ENCODE data around the gene PTGES.
"Not testable (repeated sequence)": the region's sequence is repeated elsewhere in the genome, so short reads cannot be mapped to it uniquely, and the experiment has no call there.

The PTGES gene, protein sequence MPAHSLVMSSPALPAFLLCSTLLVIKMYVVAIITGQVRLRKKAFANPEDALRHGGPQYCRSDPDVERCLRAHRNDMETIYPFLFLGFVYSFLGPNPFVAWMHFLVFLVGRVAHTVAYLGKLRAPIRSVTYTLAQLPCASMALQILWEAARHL

GRCh38 chr9:129752900-129753729 is at the start of gene PTGES:
TSS of gene PTGES (minus strand) at chr9:129753042. CDS start at chr9:129753012, 30 bp downstream.
- DNase-seq: no peak

- no peak for DNase-seq
These were observed 48.7 kb upstream of the PTGES start for GRCh38 chr9:129801504-129801903.

- DNase-seq: no peak
These were observed 46.1 kb upstream of the PTGES start for GRCh38 chr9:129798973-129799372.

- DNase-seq: not testable (repeated sequence)
These were observed 43.2 kb upstream of the PTGES start for GRCh38 chr9:129796029-129796428.

GRCh38 chr9:129794549-129794948 is 41.7 kb upstream of the PTGES start:
- DNase-seq: no peak

DNA sequence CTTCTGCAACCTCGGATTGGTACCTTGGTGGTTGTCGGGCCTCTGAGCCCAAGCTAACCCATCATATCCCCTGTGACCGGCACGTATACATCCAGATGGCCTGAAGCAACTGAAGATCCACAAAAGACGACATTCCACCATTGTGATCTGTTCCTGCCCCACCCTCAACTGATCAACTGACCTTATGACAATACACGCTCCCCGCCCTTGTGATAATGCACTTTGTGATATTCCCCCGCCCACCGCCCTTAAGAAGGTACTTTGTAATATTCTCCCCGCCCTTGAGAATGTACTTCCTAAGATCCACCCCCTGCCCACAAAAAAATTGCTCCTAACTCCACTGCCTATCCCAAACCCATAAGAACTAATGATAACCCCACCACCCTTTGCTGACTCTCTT is 33.6 kb upstream of the PTGES start:
- DNase-seq: no peak

DNA sequence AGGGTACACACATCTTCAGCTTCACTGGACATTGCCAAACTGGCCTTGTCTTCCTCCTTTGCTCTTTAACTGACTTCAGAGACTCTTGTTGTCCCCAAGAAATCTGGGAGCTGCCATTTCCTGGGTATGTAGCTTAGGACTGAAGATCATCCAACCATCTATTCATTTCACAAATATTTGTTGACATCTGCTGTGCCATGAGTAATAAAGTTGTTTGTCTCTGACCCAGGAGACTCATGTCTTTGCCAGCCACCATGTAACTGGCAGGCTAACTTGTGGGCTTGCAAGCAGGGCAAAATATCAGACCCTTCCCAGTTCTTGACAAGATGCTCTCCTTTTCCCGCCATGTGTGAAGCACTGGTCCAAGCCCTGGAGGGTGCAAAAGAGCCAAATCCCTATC is 33.0 kb upstream of the PTGES start:
- no peak for DNase-seq

DNA sequence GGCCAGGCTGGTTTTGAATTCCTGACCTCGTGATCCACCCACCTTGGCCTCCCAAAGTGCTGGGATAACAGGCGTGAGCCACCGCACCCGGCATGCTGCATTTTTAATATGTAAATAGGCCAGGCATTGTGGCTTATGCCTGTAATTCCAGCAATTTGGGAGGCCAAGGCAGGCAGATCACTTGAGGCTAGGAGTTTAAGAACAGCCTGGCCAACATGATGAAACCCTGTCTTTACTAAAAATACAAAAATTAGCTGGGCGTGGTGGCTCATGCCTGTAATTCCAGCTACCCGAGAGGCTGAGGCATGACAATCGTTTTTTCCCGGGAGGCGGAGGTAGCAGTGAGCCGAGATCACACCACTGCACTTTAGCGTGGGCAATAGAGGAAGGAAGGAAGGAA is 32.1 kb upstream of the PTGES start:
- not testable (repeated sequence) for DNase-seq

DNA sequence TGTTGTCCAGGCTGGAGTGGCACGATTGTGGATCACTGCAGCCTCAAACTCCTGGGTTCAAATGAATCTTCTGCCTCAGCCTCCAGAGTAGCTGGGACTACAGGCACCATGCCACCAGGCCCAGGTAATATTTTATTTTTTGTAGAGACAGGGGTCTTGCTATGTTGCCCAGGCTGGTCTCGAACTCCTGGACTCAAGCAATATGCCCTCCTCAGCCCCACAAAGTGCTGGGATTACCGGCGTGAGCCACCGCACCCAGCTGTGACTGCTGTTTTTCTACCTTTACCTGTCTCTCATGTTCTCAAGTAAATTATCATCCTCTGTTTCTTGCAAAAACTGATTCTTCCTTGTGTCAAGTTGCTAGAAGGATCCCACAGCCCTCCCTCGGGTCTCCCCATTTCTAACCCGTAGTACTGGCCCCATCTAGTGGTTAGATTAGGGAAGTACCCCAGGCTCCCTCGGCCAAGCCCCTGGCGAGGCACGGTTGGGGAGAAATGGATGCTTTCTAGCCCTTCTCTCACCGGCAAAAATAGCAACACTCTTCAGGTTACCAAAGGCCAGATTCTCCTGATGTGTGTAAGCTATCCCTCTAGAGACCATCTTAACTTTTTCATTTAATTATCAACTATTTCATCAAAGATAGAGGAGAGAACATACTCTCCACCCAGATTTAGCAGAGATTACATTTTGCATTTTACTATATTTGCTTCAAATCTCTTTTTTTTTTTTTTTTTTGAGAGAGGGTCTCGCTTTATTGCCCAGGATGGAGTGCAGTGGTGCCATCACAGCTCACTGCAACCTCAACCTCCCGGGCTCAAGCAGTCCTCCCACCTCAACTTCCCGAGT is 30.9 kb upstream of the PTGES start:
- no peak for DNase-seq

DNA sequence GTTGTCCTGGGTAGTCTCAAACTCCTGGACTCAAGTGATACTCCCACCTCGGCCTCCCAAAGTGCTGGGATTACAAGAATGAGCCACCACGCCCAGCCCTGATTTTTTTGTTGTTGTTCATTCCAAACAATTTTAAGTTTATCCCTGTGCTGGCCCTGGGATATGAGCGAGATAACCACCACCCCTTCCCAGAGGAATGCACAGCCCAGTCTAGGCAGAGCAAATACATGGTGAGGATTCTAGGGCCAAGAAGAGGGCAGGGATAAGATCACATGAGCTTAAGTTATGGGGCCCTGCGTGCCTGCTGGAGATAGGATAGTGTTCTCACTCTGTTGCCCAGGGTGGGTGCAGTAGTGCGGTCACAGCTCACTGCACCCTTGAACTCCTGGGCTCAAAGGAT is 29.1 kb upstream of the PTGES start:
- no peak for DNase-seq

DNA sequence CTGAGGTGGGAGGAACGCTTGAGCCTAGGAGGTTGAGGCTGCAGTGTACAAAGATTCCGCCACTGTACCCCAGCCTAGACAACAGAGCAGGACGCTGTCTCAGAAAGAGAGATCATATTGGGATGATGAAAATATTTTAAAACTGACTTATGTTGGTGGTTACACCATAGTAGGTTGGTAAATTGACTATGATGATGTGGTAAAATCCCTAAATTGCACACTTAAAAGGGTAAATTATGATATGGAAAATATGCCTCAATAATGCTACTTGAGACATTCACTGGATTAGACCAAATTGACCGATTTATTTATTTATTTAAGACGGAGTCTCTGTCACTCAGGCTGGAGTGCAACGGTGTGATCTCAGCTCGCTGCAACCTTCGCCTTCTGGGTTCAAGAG is 28.3 kb upstream of the PTGES start:
- no peak for DNase-seq

- DNase-seq: no peak
These were observed 26.8 kb upstream of the PTGES start for GRCh38 chr9:129779560-129780190.

- DNase-seq: no peak
These were observed 25.6 kb upstream of the PTGES start for GRCh38 chr9:129778469-129778868.

DNA sequence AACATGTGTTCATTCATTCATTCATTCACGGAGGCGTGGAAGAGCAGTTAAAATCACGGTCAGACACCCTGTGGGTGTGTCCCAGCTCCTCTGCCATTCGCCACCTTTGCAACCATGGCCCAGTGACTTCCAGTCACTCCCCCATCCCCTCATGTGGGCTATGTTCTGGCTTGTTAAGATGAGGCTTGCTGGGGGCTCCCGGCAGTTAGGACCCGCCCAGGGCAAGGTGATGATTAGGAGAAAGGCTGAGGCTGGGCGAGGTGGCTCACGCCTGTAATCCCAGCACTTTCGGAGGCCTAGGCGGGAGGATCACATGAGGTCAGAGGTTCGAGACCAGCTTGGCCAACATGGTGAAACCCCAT is 24.9 kb upstream of the PTGES start:
- DNase-seq: no peak

GRCh38 chr9:129776938-129777768 is 24.3 kb upstream of the PTGES start:
- peak; percentile 81 for DNase-seq

- DNase-seq: no peak
These were observed 23.7 kb upstream of the PTGES start for GRCh38 chr9:129776566-129776937.

- DNase-seq: not testable (repeated sequence)
These were observed 23.3 kb upstream of the PTGES start for GRCh38 chr9:129776096-129776495.

DNA sequence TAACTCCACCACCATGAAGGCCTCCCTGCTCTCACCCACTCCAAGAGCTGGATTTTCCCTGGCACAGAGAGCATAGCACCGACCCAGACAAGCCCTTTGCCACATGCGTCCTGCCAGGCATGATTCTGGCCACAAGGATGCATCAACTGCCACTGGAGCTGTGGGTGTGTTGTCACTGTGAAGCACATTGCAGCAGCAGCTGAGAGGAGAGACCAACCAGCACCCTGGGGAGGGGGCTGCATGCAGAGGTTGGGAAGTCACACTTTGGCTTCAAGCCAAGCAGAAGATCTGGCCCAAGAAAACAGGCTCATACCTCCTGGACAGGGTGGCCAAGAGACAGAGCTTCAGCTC is 22.6 kb upstream of the PTGES start:
- DNase-seq: no peak

DNA sequence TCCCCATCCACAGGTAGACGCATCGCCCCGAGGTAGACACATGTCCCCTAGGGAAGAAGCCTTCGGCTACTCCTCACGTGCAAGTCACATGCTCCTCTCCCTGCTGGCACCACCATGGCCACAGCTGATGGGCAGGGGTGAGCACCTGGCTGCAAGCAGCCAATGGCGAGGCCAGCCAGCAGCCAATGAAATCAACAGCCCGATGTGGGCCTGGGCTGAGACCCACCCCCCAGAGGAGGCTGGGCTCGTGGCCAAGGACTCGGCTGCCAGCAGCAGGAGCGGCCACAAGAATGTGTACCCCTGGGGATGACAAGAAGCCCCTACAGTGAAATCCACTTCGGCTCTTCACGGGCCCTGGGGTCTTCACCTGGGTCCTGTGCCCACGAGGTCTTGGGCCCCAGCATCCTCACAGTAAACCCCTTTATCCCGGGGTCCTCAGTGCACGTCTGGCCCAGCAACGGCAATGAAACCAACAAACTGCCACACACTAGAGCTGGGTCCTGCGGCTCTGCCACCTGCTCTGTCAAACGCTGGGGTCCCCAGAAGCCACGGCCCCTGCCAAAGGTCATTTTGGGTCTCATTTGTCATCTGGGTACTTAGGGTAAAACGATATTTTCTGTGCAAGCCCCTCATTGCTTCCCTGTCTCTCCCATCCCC is 22.1 kb upstream of the PTGES start:
- no peak for DNase-seq

- no peak for DNase-seq
These were observed 20.6 kb upstream of the PTGES start for GRCh38 chr9:129773262-129774048.

DNA sequence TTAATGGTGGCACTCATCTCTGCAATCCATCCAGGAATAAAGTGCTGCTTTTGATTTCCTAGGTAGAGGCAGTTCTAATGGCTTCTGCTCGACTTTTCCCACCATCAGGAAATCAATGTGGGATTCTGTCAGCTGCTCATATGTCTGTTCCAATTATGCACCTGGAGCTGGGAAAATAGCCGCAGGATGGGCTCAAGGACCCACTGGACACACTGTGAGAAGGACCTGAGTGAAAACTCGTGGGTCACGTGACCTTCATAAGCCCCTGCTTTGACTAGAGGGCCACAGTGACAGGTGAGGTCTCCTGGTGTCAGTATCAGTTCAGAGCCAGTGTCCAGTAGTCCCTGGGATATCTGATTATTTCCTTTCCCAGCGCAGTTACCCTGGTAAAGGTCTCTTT is 17.9 kb upstream of the PTGES start:
- no peak for DNase-seq
